GM23248 (cell line): ENCODE data around the gene BCL11B. TPM values are rescaled to one million over a fixed set of nuclear protein-coding genes. Genes with fewer than 3 reads are reported as not detected.

Experiments
- DNase-seq: peaks from one replicate; pipeline ENCODE4 v3.0.0-alpha.2; 2015
- H2AFZ ChIP-seq: fragments of 200-600 bp; sonication (generic); 2 replicates; pipeline ENCODE4 v1.6.1; 2016; ENCODE audit warnings: antibody characterized with exemption
- H3F3A ChIP-seq: fragments of 200-600 bp; sonication (generic); 2 replicates; pipeline ENCODE4 v1.6.1; 2016; ENCODE audit warnings: mild to moderate bottlenecking, antibody characterized with exemption, mixed run types; ENCODE audit not compliant: insufficient read depth
- H3K27ac ChIP-seq: fragments of 200-600 bp; sonication (generic); 2 replicates; pipeline ENCODE4 v1.5.1; 2016; ENCODE audit warnings: mild to moderate bottlenecking
- H3K27me3 ChIP-seq: fragments of 200-600 bp; sonication (generic); replicated peaks from 2 replicates; pipeline ENCODE4 v1.6.1; 2016; ENCODE audit warnings: mild to moderate bottlenecking; ENCODE audit not compliant: insufficient read depth
- H3K36me3 ChIP-seq: fragments of 200-600 bp; sonication (generic); 2 replicates; pipeline ENCODE4 v1.6.1; 2016; ENCODE audit warnings: low read depth, mild to moderate bottlenecking
- H3K4me1 ChIP-seq: fragments of 200-600 bp; sonication (generic); 2 replicates; pipeline ENCODE4 v1.6.1; 2016; ENCODE audit warnings: mild to moderate bottlenecking; ENCODE audit not compliant: insufficient read depth
- H3K4me2 ChIP-seq: fragments of 200-600 bp; sonication (generic); one replicate; pipeline ENCODE4 v1.6.1; 2016; ENCODE audit warnings: mild to moderate bottlenecking; ENCODE audit not compliant: unreplicated experiment
- H3K4me3 ChIP-seq: fragments of 200-600 bp; sonication (generic); 2 replicates; pipeline ENCODE4 v1.5.1; 2016; ENCODE audit warnings: mild to moderate bottlenecking
- H3K79me2 ChIP-seq: fragments of 200-600 bp; sonication (generic); 2 replicates; pipeline ENCODE4 v1.6.1; 2016; ENCODE audit warnings: mild to moderate bottlenecking; ENCODE audit not compliant: insufficient read depth
- H3K9ac ChIP-seq: fragments of 200-600 bp; sonication (generic); 2 replicates; pipeline ENCODE4 v1.6.1; 2016; ENCODE audit warnings: mild to moderate bottlenecking
- H3K9me2 ChIP-seq: fragments of 200-600 bp; sonication (generic); 2 replicates; pipeline ENCODE4 v1.6.1; 2016; ENCODE audit warnings: mixed run types, mild to moderate bottlenecking, moderate library complexity; ENCODE audit not compliant: insufficient read depth
- H3K9me3 ChIP-seq: fragments of 200-600 bp; sonication (generic); one replicate; pipeline ENCODE4 v1.6.1; 2017; ENCODE audit warnings: low read depth
- H4K20me1 ChIP-seq: fragments of 200-600 bp; sonication (generic); 2 replicates; pipeline ENCODE4 v1.6.0; 2016; ENCODE audit not compliant: insufficient read depth
- EZH2 ChIP-seq: fragments of 200-600 bp; sonication (generic); IDR thresholded peaks from 2 replicates; pipeline ENCODE4 v1.6.1; 2018; ENCODE audit warnings: antibody characterized with exemption, mild to moderate bottlenecking; ENCODE audit not compliant: insufficient read depth, poor library complexity, severe bottlenecking
- EZH2phosphoT487 ChIP-seq: fragments of 200-600 bp; sonication (generic); IDR thresholded peaks from 2 replicates; pipeline ENCODE4 v1.6.1; 2018; ENCODE audit warnings: antibody characterized with exemption, moderate library complexity, mild to moderate bottlenecking, low read depth; ENCODE audit not compliant: insufficient read depth
- WGBS, 2 experiments: methylation state at CpG; one replicate each; pipeline ENCODE4 v1.1.6; 2015 to 2017; ENCODE audit warnings: low lambda C conversion rate in 2 of 2, low coverage in 1 of 2; ENCODE audit errors: missing lambda C conversion rate in 2 of 2; 5-methylcytosine and 5-hydroxymethylcytosine counted together
- in situ Hi-C: fragments of 300-500 bp; cut with MboI; formaldehyde crosslinking; loops from 2 replicates; pipeline ENCODE4 v1.15.0; 2020
- polyA plus RNA-seq: library from polyadenylated mRNA; unstranded; fragments of >200 nt; fragmentation: Nextera tagmentation; extraction: Ambion mirVana; gene quantifications from 2 replicates; pipeline ENCODE4 v1.2.1, GENCODE V29; 2016
- total RNA-seq: library from RNA; depleted of rRNA; stranded (reverse); fragments of >200 nt; shearing (Covaris generic); gene quantifications from 2 replicates; pipeline ENCODE4 v1.2.3, GENCODE V29; 2014

Gene BCL11B
- total and polyA plus RNA-seq, 2 experiments from 2014 or later, result not detected

GRCh38 chr14:99262977-99263448 is 9.0 kb downstream of the BCL11B start:
- DNase-seq, result no peak
- Histone ChIP-seq H3F3A (no peaks in the 10 kb centered on the region), H3K4me1 (no peaks in the 10 kb centered on the region), H3K27me3 (peaks cover 81% of the 10 kb centered on the region), H3K4me3 (no peak overlapping the region), H3K9me3 (no peaks in the 10 kb centered on the region), H3K9ac (no peak overlapping the region), H3K79me2 (no peaks in the 10 kb centered on the region), H3K4me2 (no peak overlapping the region), H3K27ac (no peak overlapping the region), H3K9me2 (no peaks in the 10 kb centered on the region), H2AFZ (no peak overlapping the region), H4K20me1 (no peaks in the 10 kb centered on the region), H3K36me3 (no peaks in the 10 kb centered on the region)
- TF ChIP-seq EZH2, result no peak
- no peak for TF ChIP-seq EZH2phosphoT487
- in situ Hi-C loops, result loop anchor here (25.0 kb wide), 1 partner anchor 1126 kb away; no protein-coding TSS in a partner anchor
- 62 to 63% methylated on average over 10 to 11 of the region's 11 CpGs for WGBS, 2 experiments

- no peak for DNase-seq
- in situ Hi-C loops, result loop anchor here (25.0 kb wide), 1 partner anchor 1125 kb away; no protein-coding TSS in a partner anchor
- TF ChIP-seq EZH2phosphoT487, result no peak
- no peak for TF ChIP-seq EZH2
- Histone ChIP-seq H3K27me3 (peaks cover 72% of the 10 kb centered on the region), H3K4me2 (no peak overlapping the region), H2AFZ (no peak overlapping the region), H3K9ac (no peak overlapping the region), H3K27ac (no peak overlapping the region), H3K9me3 (no peaks in the 10 kb centered on the region), H3K36me3 (no peaks in the 10 kb centered on the region), H3K4me1 (no peaks in the 10 kb centered on the region), H3F3A (no peaks in the 10 kb centered on the region), H4K20me1 (no peaks in the 10 kb centered on the region), H3K9me2 (no peaks in the 10 kb centered on the region), H3K4me3 (no peak overlapping the region), H3K79me2 (no peaks in the 10 kb centered on the region)
- 44 to 45% methylated on average over 21 to 25 of the region's 25 CpGs for WGBS, 2 experiments
Observed at GRCh38 chr14:99261912-99262787, 9.8 kb downstream of the BCL11B start.

- in situ Hi-C loops, result loop anchor here (25.0 kb wide), 1 partner anchor 1124 kb away; no protein-coding TSS in a partner anchor
- H4K20me1 ChIP-seq, result no peaks in the 10 kb centered on the region
- H3K4me1 ChIP-seq, result no peaks in the 10 kb centered on the region
- TF ChIP-seq EZH2phosphoT487 (no peak), EZH2 (no peak)
- peaks cover 62% of the 10 kb centered on the region for H3K27me3 ChIP-seq
- DNase-seq, result no peak
- no peak overlapping the region for H3K4me3 ChIP-seq
- H3F3A ChIP-seq, result no peaks in the 10 kb centered on the region
- no peak overlapping the region for H3K27ac ChIP-seq
- no peaks in the 10 kb centered on the region for H3K9me3 ChIP-seq
- H2AFZ ChIP-seq, result no peak overlapping the region
- no peaks in the 10 kb centered on the region for H3K36me3 ChIP-seq
- 10 to 15% methylated on average over 20 of the region's 20 CpGs for WGBS, 2 experiments
- no peaks in the 10 kb centered on the region for H3K9me2 ChIP-seq
- H3K9ac ChIP-seq, result no peak overlapping the region
- H3K4me2 ChIP-seq, result no peak overlapping the region
- H3K79me2 ChIP-seq, result no peaks in the 10 kb centered on the region
Observed at GRCh38 chr14:99260587-99261551, 11.1 kb downstream of the BCL11B start.

GRCh38 chr14:99260116-99260515 is 11.9 kb downstream of the BCL11B start:
- Histone ChIP-seq H4K20me1 (no peaks in the 10 kb centered on the region), H3K27ac (no peak overlapping the region), H3K4me2 (no peak overlapping the region), H3K9me2 (no peaks in the 10 kb centered on the region), H3K4me1 (no peaks in the 10 kb centered on the region), H3K79me2 (no peaks in the 10 kb centered on the region), H3F3A (no peaks in the 10 kb centered on the region), H3K4me3 (no peak overlapping the region), H3K9ac (no peak overlapping the region), H3K36me3 (no peaks in the 10 kb centered on the region), H3K27me3 (peaks cover 55% of the 10 kb centered on the region), H3K9me3 (no peaks in the 10 kb centered on the region), H2AFZ (no peak overlapping the region)
- WGBS, 2 experiments, result 54 to 58% methylated on average over 9 of the region's 9 CpGs
- no peak for TF ChIP-seq EZH2phosphoT487
- TF ChIP-seq EZH2, result no peak
- in situ Hi-C loops, result loop anchor here (25.0 kb wide), 1 partner anchor 1123 kb away; no protein-coding TSS in a partner anchor
- no peak for DNase-seq
